ENCODE data around the gene DPP8.

GRCh38 chr15:65529762-65530317 lies 12.4 kb upstream of the DPP8 start:
- no peak for TF ChIP-seq CTCF (IDR thresholded peaks at IDR 0.05; ENCODE audit: extremely low read depth in 1 of 2, insufficient read depth in 1 of 2, low read depth in 1 of 2, low read length in 2 of 2)
- TF ChIP-seq POLR2AphosphoS5 (IDR thresholded peaks at IDR 0.05; ENCODE audit: insufficient read depth, low read depth, low read length): no peak
- TF ChIP-seq JUN (IDR thresholded peaks at IDR 0.05; ENCODE audit: borderline replicate concordance, insufficient read depth, insufficient read length, low read depth): no peak
- TF ChIP-seq POLR2A (IDR thresholded peaks at IDR 0.05; ENCODE audit: low read depth, low read length): no peak
- no peak for TF ChIP-seq EZH2 (IDR thresholded peaks at IDR 0.05; ENCODE audit: borderline replicate concordance, low read depth, low read length, severe bottlenecking)
- TF ChIP-seq FOS (IDR thresholded peaks at IDR 0.05; ENCODE audit: borderline replicate concordance, insufficient read depth, low read length): no peak
- no peak for TF ChIP-seq MAX (IDR thresholded peaks at IDR 0.05; ENCODE audit: insufficient read depth, insufficient read length)
- TF ChIP-seq GATA2 (IDR thresholded peaks at IDR 0.05; ENCODE audit: insufficient read depth, insufficient read length, low read depth, low read length): no peak

Data from endothelial cell of umbilical vein (primary cell).